AG08396 (cell line): ENCODE data around the gene POC1A.

Experiments
- DNase-seq: peaks from one replicate; pipeline ENCODE4 v3.0.0; 2012; ENCODE audit warnings: low spot score, mixed read lengths

Gene POC1A

GRCh38 chr3:52126500-52126899 is 27.7 kb downstream of the POC1A start:
- DNase-seq = no peak

GRCh38 chr3:52126036-52126435 is 28.2 kb downstream of the POC1A start:
- no peak for DNase-seq

GRCh38 chr3:52124766-52125165 is 29.5 kb downstream of the POC1A start:
- no peak for DNase-seq

- DNase-seq = no peak
These were observed 30.1 kb downstream of the POC1A start for GRCh38 chr3:52124126-52124525.

- DNase-seq = peak; percentile 88
These were observed 31.0 kb downstream of the POC1A start for GRCh38 chr3:52123106-52123725.

- DNase-seq = no peak
These were observed 31.7 kb downstream of the POC1A start for GRCh38 chr3:52122491-52122890.

- no peak for DNase-seq
These were observed 32.4 kb downstream of the POC1A start for GRCh38 chr3:52121813-52122212.

- no peak for DNase-seq
These were observed 32.8 kb downstream of the POC1A start for GRCh38 chr3:52121464-52121805.

- no peak for DNase-seq
These were observed 33.4 kb downstream of the POC1A start for GRCh38 chr3:52120556-52121463.

- DNase-seq = no peak
These were observed 34.4 kb downstream of the POC1A start for GRCh38 chr3:52119826-52120225.

GRCh38 chr3:52119099-52119498 is 35.1 kb downstream of the POC1A start:
- DNase-seq = no peak

- DNase-seq = no peak
These were observed 35.9 kb downstream of the POC1A start for GRCh38 chr3:52118156-52118875.

- DNase-seq = no peak
These were observed 36.7 kb downstream of the POC1A start for GRCh38 chr3:52117537-52117936.

- DNase-seq = no peak
These were observed 42.2 kb downstream of the POC1A start for GRCh38 chr3:52112056-52112455.

- DNase-seq = no peak
These were observed 43.7 kb downstream of the POC1A start for GRCh38 chr3:52110502-52110901.

GRCh38 chr3:52109611-52110301 is 44.5 kb downstream of the POC1A start:
- no peak for DNase-seq

- no peak for DNase-seq
These were observed 45.7 kb downstream of the POC1A start for GRCh38 chr3:52108302-52109232.

GRCh38 chr3:52106951-52107611 is 47.1 kb downstream of the POC1A start:
- DNase-seq = no peak

- no peak for DNase-seq
These were observed 49.3 kb downstream of the POC1A start for GRCh38 chr3:52104684-52105640.
